NT2/D1 (cell line): Measurements from ENCODE around the gene EIF2AK3.

Source experiments
- YY1 ChIP-seq: IDR thresholded peaks from 2 replicates; pipeline ENCODE4 v1.6.1; 2011; ENCODE audit not compliant: insufficient read length, insufficient read depth
- ZNF274 ChIP-seq: IDR thresholded peaks from 2 replicates; pipeline ENCODE4 v1.6.1; 2011; ENCODE audit warnings: mild to moderate bottlenecking, low read depth, low read length

- no peak for TF ChIP-seq YY1
- no peak for TF ChIP-seq ZNF274
Measured at GRCh38 chr2:88654714-88655113, 27.4 kb upstream of the EIF2AK3 start.
